HFFc6 (cell line): Measurements from ENCODE around the gene WNT7A. TPM values are rescaled to one million over a fixed set of nuclear protein-coding genes. Genes with fewer than 3 reads are reported as not detected.

Experiments
- DNase-seq: peaks from one replicate; pipeline ENCODE4 v3.0.0-alpha.2; 2018
- H3K27ac Mint-ChIP-seq: 2 replicates; pipeline ENCODE4 v1.8.0; 2020; ENCODE audit warnings: mild to moderate bottlenecking, mixed read lengths
- H3K27me3 Mint-ChIP-seq: 2 replicates; pipeline ENCODE4 v1.8.0; 2021; ENCODE audit warnings: mild to moderate bottlenecking, moderate library complexity, mixed read lengths; ENCODE audit not compliant: insufficient read depth
- H3K36me3 Mint-ChIP-seq: 2 replicates; pipeline ENCODE4 v1.8.0; 2021; ENCODE audit warnings: low read depth, mixed read lengths
- H3K4me1 Mint-ChIP-seq: 2 replicates; pipeline ENCODE4 v1.8.0; 2020; ENCODE audit warnings: low read depth, mixed read lengths
- H3K4me3 Mint-ChIP-seq: 2 replicates; pipeline ENCODE4 v1.8.0; 2020; ENCODE audit warnings: mild to moderate bottlenecking, moderate library complexity, mixed read lengths
- H3K9me3 Mint-ChIP-seq: 2 replicates; pipeline ENCODE4 v1.8.0; 2020; ENCODE audit warnings: mild to moderate bottlenecking, mixed read lengths
- CTCF ChIP-seq: fragments of 200-600 bp; sonication (generic); IDR thresholded peaks from 2 replicates; pipeline ENCODE4 v1.5.0; 2021; ENCODE audit warnings: antibody characterized with exemption, mild to moderate bottlenecking
- total RNA-seq, 6 experiments: library from RNA; stranded (reverse); fragmentation: NEBNext Ultra II Directional; extraction: Animal tissue kit (Norgen Biotek cat#: 25700); gene quantifications; 2 replicates in 1 of 6; 3 replicates in 5 of 6; pipeline ENCODE4 v1.2.3, GENCODE V29; 2021

The WNT7A gene
- total RNA-seq, 6 experiments from 2014 or later: not detected

GRCh38 chr3:13792051-13792490, 87.8 kb downstream of the WNT7A start:
- no peaks in the 10 kb centered on the region for H3K4me1 Mint-ChIP-seq
- no peak for DNase-seq
- H3K27ac Mint-ChIP-seq: no peak overlapping the region

GRCh38 chr3:13791198-13792050, 88.4 kb downstream of the WNT7A start:
- TF ChIP-seq CTCF: no peak
- H3K9me3 Mint-ChIP-seq: no peaks in the 10 kb centered on the region
- H3K27ac Mint-ChIP-seq: no peak overlapping the region
- no peaks in the 10 kb centered on the region for H3K4me1 Mint-ChIP-seq
- H3K27me3 Mint-ChIP-seq: peaks cover 33% of the 10 kb centered on the region
- H3K36me3 Mint-ChIP-seq: no peaks in the 10 kb centered on the region
- no peak for DNase-seq
- H3K4me3 Mint-ChIP-seq: no peak overlapping the region

More at GRCh38 chr3:13792051-13792490, 87.8 kb downstream of the WNT7A start:
- no peaks in the 10 kb centered on the region for H3K9me3 Mint-ChIP-seq
- no peaks in the 10 kb centered on the region for H3K36me3 Mint-ChIP-seq
- H3K4me3 Mint-ChIP-seq: no peak overlapping the region
- peaks cover 38% of the 10 kb centered on the region for H3K27me3 Mint-ChIP-seq
- no peak for TF ChIP-seq CTCF

- Mint-ChIP-seq H3K9me3 (no peaks in the 10 kb centered on the region), H3K4me1 (no peaks in the 10 kb centered on the region), H3K36me3 (no peaks in the 10 kb centered on the region), H3K4me3 (no peak overlapping the region), H3K27ac (no peak overlapping the region), H3K27me3 (peaks cover 33% of the 10 kb centered on the region)
- DNase-seq: no peak
- no peak for TF ChIP-seq CTCF
Measured at GRCh38 chr3:13790376-13791197, 89.3 kb downstream of the WNT7A start.

- H3K36me3 Mint-ChIP-seq: no peaks in the 10 kb centered on the region
- DNase-seq: no peak
- no peaks in the 10 kb centered on the region for H3K4me1 Mint-ChIP-seq
- TF ChIP-seq CTCF: no peak
- no peak overlapping the region for H3K27ac Mint-ChIP-seq
- no peak overlapping the region for H3K4me3 Mint-ChIP-seq
- H3K9me3 Mint-ChIP-seq: no peaks in the 10 kb centered on the region
- peaks cover 37% of the 10 kb centered on the region for H3K27me3 Mint-ChIP-seq
Measured at GRCh38 chr3:13788522-13789424, 91.1 kb downstream of the WNT7A start.

GRCh38 chr3:13787533-13788132, 92.2 kb downstream of the WNT7A start:
- Mint-ChIP-seq H3K9me3 (no peaks in the 10 kb centered on the region), H3K27me3 (peaks cover 30% of the 10 kb centered on the region), H3K36me3 (no peaks in the 10 kb centered on the region), H3K27ac (no peak overlapping the region), H3K4me1 (no peaks in the 10 kb centered on the region), H3K4me3 (no peak overlapping the region)
- no peak for TF ChIP-seq CTCF
- no peak for DNase-seq
